CD14-positive monocyte (primary cell): ENCODE measurements around the gene FBXW7. TPM values are rescaled to one million over a fixed set of nuclear protein-coding genes. Genes with fewer than 3 reads are reported as not detected.

ENCODE experiments used
- DNase-seq, 3 donors: peaks; one replicate each; pipeline ENCODE4 v3.0.0-alpha.2; 2011 to 2022
- H2AFZ ChIP-seq: 2 replicates; pipeline ENCODE4 v1.6.0; 2012; ENCODE audit warnings: mild to moderate bottlenecking, low read depth, low read length, inconsistent platforms; ENCODE audit not compliant: insufficient read depth, poor library complexity, severe bottlenecking
- H3K27ac ChIP-seq, 2 donors: 1 replicate in 1 of 2; 2 replicates in 1 of 2; pipeline ENCODE4 v1.5.1; 2012 to 2013; ENCODE audit warnings: low read length in 2 of 2, control low read depth in 1 of 2, inconsistent platforms in 1 of 2, low read depth in 1 of 2, mild to moderate bottlenecking in 1 of 2
- H3K27me3 ChIP-seq, 2 donors: one replicate each; pipeline versions ENCODE4 v1.6.0 to v1.6.1; 2011 to 2013; ENCODE audit warnings: low read length in 2 of 2; ENCODE audit not compliant: control insufficient read depth in 2 of 2, insufficient read depth in 2 of 2
- H3K36me3 ChIP-seq, 2 donors: replicated peaks in 1 of 2; 1 replicate in 1 of 2; 2 replicates in 1 of 2; pipeline versions ENCODE4 v1.5.1 to v1.6.1; 2012 to 2013; ENCODE audit warnings: low read length in 2 of 2, control low read depth in 1 of 2, inconsistent platforms in 1 of 2, mild to moderate bottlenecking in 1 of 2; ENCODE audit not compliant: insufficient read depth in 2 of 2, control insufficient read depth in 1 of 2
- H3K4me1 ChIP-seq, 2 donors: 1 replicate in 1 of 2; 2 replicates in 1 of 2; pipeline versions ENCODE4 v1.5.1 to v1.6.1; 2012 to 2013; ENCODE audit warnings: low read length in 2 of 2, control low read depth in 1 of 2, inconsistent platforms in 1 of 2, mild to moderate bottlenecking in 1 of 2, moderate library complexity in 1 of 2; ENCODE audit not compliant: insufficient read depth in 2 of 2, control insufficient read depth in 1 of 2
- H3K4me2 ChIP-seq: replicated peaks from 2 replicates; pipeline ENCODE3; 2012; ENCODE audit warnings: low read length, moderate library complexity, mild to moderate bottlenecking; ENCODE audit not compliant: poor library complexity, severe bottlenecking; ENCODE audit errors: extremely low read depth
- H3K4me3 ChIP-seq, 3 experiments: fragments of 200-600 bp in 1 of 3; sonication (generic) in 1 of 3; replicated peaks in 1 of 3; 1 replicate in 2 of 3; 2 replicates in 1 of 3; pipeline ENCODE4 v1.5.1; 2011 to 2013; ENCODE audit warnings: low read length in 3 of 3, mild to moderate bottlenecking in 3 of 3, control low read depth in 2 of 3, low read depth in 2 of 3, inconsistent platforms in 1 of 3, moderate library complexity in 1 of 3
- H3K79me2 ChIP-seq: 2 replicates; pipeline ENCODE4 v1.6.0; 2012; ENCODE audit warnings: mild to moderate bottlenecking, control low read depth, inconsistent platforms, low read length, moderate library complexity; ENCODE audit not compliant: insufficient read depth
- H3K9ac ChIP-seq: 2 replicates; pipeline ENCODE4 v1.6.0; 2017; ENCODE audit warnings: low read length, mild to moderate bottlenecking; ENCODE audit not compliant: insufficient read depth, poor library complexity, severe bottlenecking
- H3K9me3 ChIP-seq, 2 donors: replicated peaks in 1 of 2; 1 replicate in 1 of 2; 2 replicates in 1 of 2; pipeline versions ENCODE4 v1.5.1 to v1.6.1; 2012 to 2013; ENCODE audit warnings: low read length in 2 of 2, control low read depth in 1 of 2; ENCODE audit not compliant: control insufficient read depth in 1 of 2, insufficient read depth in 1 of 2
- H4K20me1 ChIP-seq: 2 replicates; pipeline ENCODE4 v1.6.0; 2012; ENCODE audit warnings: mild to moderate bottlenecking, low read length, control low read depth, moderate library complexity; ENCODE audit not compliant: insufficient read depth
- H3K27ac Mint-ChIP-seq, 7 donors: one replicate each; pipeline ENCODE4 v1.8.0; 2020; ENCODE audit warnings: mild to moderate bottlenecking in 7 of 7, mixed read lengths in 7 of 7, moderate library complexity in 6 of 7, inconsistent platforms in 2 of 7
- H3K27me3 Mint-ChIP-seq, 3 donors: one replicate each; pipeline ENCODE4 v1.8.0; 2021 to 2022; ENCODE audit warnings: low read depth in 3 of 3, mild to moderate bottlenecking in 3 of 3, mixed read lengths in 3 of 3, moderate library complexity in 3 of 3, inconsistent platforms in 1 of 3
- H3K36me3 Mint-ChIP-seq, 2 donors: one replicate each; pipeline ENCODE4 v1.8.0; 2020; ENCODE audit warnings: mixed read lengths in 2 of 2, inconsistent platforms in 1 of 2, mild to moderate bottlenecking in 1 of 2
- H3K4me1 Mint-ChIP-seq: one replicate; pipeline ENCODE4 v1.8.0; 2020; ENCODE audit warnings: mild to moderate bottlenecking, mixed read lengths
- H3K4me3 Mint-ChIP-seq, 2 donors: one replicate each; pipeline ENCODE4 v1.8.0; 2020; ENCODE audit warnings: mild to moderate bottlenecking in 2 of 2, mixed read lengths in 2 of 2, moderate library complexity in 1 of 2
- H3K9me3 Mint-ChIP-seq, 7 donors: one replicate each; pipeline ENCODE4 v1.8.0; 2020 to 2022; ENCODE audit warnings: mixed read lengths in 7 of 7, mild to moderate bottlenecking in 6 of 7, moderate library complexity in 6 of 7, inconsistent platforms in 2 of 7
- CTCF ChIP-seq: fragments of 200-600 bp; IDR thresholded peaks from one replicate; pipeline ENCODE4 v1.8.0; 2022; ENCODE audit warnings: antibody characterized with exemption, mild to moderate bottlenecking
- WGBS: methylation state at CpG from one replicate; pipeline ENCODE4 v1.1.5; 2013; ENCODE audit warnings: missing lambda C conversion rate; ENCODE audit not compliant: insufficient coverage; 5-methylcytosine and 5-hydroxymethylcytosine counted together
- intact Hi-C, 2 donors: fragments of 100-400 bp; cut with micrococcal nuclease; formaldehyde crosslinking; loops; one replicate each; pipeline versions ENCODE4 v1.15.0 to v1.15.1; 2023
- polyA plus RNA-seq, 3 donors: library from polyadenylated mRNA; depleted of rRNA in 1 of 3; unstranded in 2 of 3; stranded (reverse) in 1 of 3; fragments of 300-500 nt in 2 of 3; fragments of >200 nt in 1 of 3; fragmentation: Illumina TruSeq in 2 of 3; gene quantifications; 1 replicate in 2 of 3; 2 replicates in 1 of 3; pipeline ENCODE4 v1.2.3, GENCODE V29; 2012 to 2021

FBXW7 gene
- polyA plus RNA-seq, 3 donors: 25.1 to 44.9 (median 35.6) TPM

- peaks cover 7 to 17% of the 10 kb centered on the region in 2 donors for H3K36me3 ChIP-seq
These were observed 84.4 kb downstream of the FBXW7 start for GRCh38 chr4:152451496-152451895.

GRCh38 chr4:152448854-152449253, 87.0 kb downstream of the FBXW7 start:
- Mint-ChIP-seq H3K27ac (peak overlapping the region in 2 of 7 donors; percentile 28 to 48), H3K4me3 (no peak overlapping the region), H3K27me3 (peaks cover 0 to 1% (median 0%) of the 10 kb centered on the region in 3 donors), H3K36me3 (peaks cover 4 to 26% of the 10 kb centered on the region in 2 donors), H3K9me3 (no peaks in the 10 kb centered on the region), H3K4me1 (peaks cover 2% of the 10 kb centered on the region)
- no peak overlapping the region for H3K4me2 ChIP-seq
- H4K20me1 ChIP-seq: peaks cover 90% of the 10 kb centered on the region
- no peak overlapping the region for H3K27ac ChIP-seq
- H3K9me3 ChIP-seq: no peaks in the 10 kb centered on the region
- H3K36me3 ChIP-seq: peaks cover 7 to 17% of the 10 kb centered on the region in 2 donors
- peaks cover 75% of the 10 kb centered on the region for H3K79me2 ChIP-seq
- WGBS: 88% methylated on average over 3 of the region's 3 CpGs
- H2AFZ ChIP-seq: no peak overlapping the region
- no peaks in the 10 kb centered on the region for H3K4me1 ChIP-seq
- intact Hi-C loops: no loop called here
- no peak overlapping the region for H3K9ac ChIP-seq
- H3K27me3 ChIP-seq: no peaks in the 10 kb centered on the region
- DNase-seq: no peak
- no peak for TF ChIP-seq CTCF
- H3K4me3 ChIP-seq: no peak overlapping the region

More at GRCh38 chr4:152451496-152451895, 84.4 kb downstream of the FBXW7 start:
- H3K79me2 ChIP-seq: peaks cover 75% of the 10 kb centered on the region
- WGBS: no CpG with 5 or more reads among the region's 3 CpGs
- Mint-ChIP-seq H3K4me1 (peaks cover 4% of the 10 kb centered on the region), H3K36me3 (peaks cover 4 to 24% of the 10 kb centered on the region in 2 donors), H3K9me3 (no peaks in the 10 kb centered on the region), H3K27ac (peak overlapping the region in 1 of 7 donors; percentile 42), H3K27me3 (no peaks in the 10 kb centered on the region), H3K4me3 (no peak overlapping the region)
- H2AFZ ChIP-seq: no peak overlapping the region
- no peak overlapping the region for H3K4me3 ChIP-seq
- no peak overlapping the region for H3K9ac ChIP-seq
- H3K27me3 ChIP-seq: no peaks in the 10 kb centered on the region
- peaks cover 85% of the 10 kb centered on the region for H4K20me1 ChIP-seq
- H3K27ac ChIP-seq: no peak overlapping the region
- no peak overlapping the region for H3K4me2 ChIP-seq
- TF ChIP-seq CTCF: no peak
- H3K9me3 ChIP-seq: no peaks in the 10 kb centered on the region
- H3K4me1 ChIP-seq: no peaks in the 10 kb centered on the region
- intact Hi-C loops: loop anchor here in 1 of 2 donors (10.0 kb wide), 1 partner anchor 283 kb away; no protein-coding TSS in a partner anchor
- DNase-seq: no peak
